MCF 10A (cell line): Measurements from ENCODE around the gene PARP8. TPM values are rescaled to one million over a fixed set of nuclear protein-coding genes. Genes with fewer than 3 reads are reported as not detected.

Experiments
- BruUV-seq: library from RNA; stranded (reverse); fragments of 400-500 nt; replicated peaks from 2 replicates; lab custom pipeline; 2021; lab: Mats Ljungman, UMichigan
- CTCF ChIA-PET: fragments of 300-600 bp; sonication (Branson Sonifier 250); formaldehyde crosslinking; extraction: SDS; loops from one replicate; lab custom pipeline; 2021; ENCODE audit warnings: antibody characterized with exemption, inconsistent platforms; lab: Yijun Ruan, JAX
- POLR2A ChIA-PET: fragments of 300-600, 350-650 bp; sonication (Branson Sonifier 250); formaldehyde crosslinking; extraction: SDS; loops from one replicate; lab custom pipeline; 2020; ENCODE audit warnings: antibody characterized with exemption, inconsistent platforms; lab: Yijun Ruan, JAX
- DNase-seq: peaks from one replicate; pipeline ENCODE4 v3.0.0-alpha.2; 2018; ENCODE audit not compliant: unreplicated experiment
- H3K27ac Mint-ChIP-seq: one replicate; pipeline ENCODE4 v1.8.0; 2022; ENCODE audit warnings: mild to moderate bottlenecking, low read depth, mixed read lengths; ENCODE audit not compliant: unreplicated experiment
- H3K27me3 Mint-ChIP-seq: one replicate; pipeline ENCODE4 v1.8.0; 2022; ENCODE audit warnings: mixed read lengths; ENCODE audit not compliant: insufficient read depth, unreplicated experiment
- H3K36me3 Mint-ChIP-seq: one replicate; pipeline ENCODE4 v1.8.0; 2022; ENCODE audit warnings: mild to moderate bottlenecking, moderate library complexity, mixed read lengths; ENCODE audit not compliant: insufficient read depth, unreplicated experiment
- H3K4me1 Mint-ChIP-seq: one replicate; pipeline ENCODE4 v1.8.0; 2022; ENCODE audit warnings: mixed read lengths; ENCODE audit not compliant: insufficient read depth, unreplicated experiment
- H3K4me3 Mint-ChIP-seq: one replicate; pipeline ENCODE4 v1.8.0; 2022; ENCODE audit warnings: mild to moderate bottlenecking, moderate library complexity, mixed read lengths; ENCODE audit not compliant: unreplicated experiment
- H3K9me3 Mint-ChIP-seq: one replicate; pipeline ENCODE4 v1.8.0; 2022; ENCODE audit warnings: mixed read lengths; ENCODE audit not compliant: unreplicated experiment
- CTCF ChIP-seq: fragments of 200-600 bp; IDR thresholded peaks from one replicate; pipeline ENCODE4 v1.8.0; 2022; ENCODE audit warnings: antibody characterized with exemption, mild to moderate bottlenecking; ENCODE audit not compliant: unreplicated experiment
- intact Hi-C: fragments of 100-400 bp; cut with micrococcal nuclease; formaldehyde crosslinking; loops from 2 replicates; pipeline ENCODE4 v1.14.1; 2022
- total RNA-seq: library from RNA; stranded (reverse); gene quantifications from 2 replicates; pipeline ENCODE4 v1.2.3, GENCODE V29; 2022

The PARP8 gene
- total RNA-seq, 1 experiment from 2014 or later: 31.2 TPM

DNA sequence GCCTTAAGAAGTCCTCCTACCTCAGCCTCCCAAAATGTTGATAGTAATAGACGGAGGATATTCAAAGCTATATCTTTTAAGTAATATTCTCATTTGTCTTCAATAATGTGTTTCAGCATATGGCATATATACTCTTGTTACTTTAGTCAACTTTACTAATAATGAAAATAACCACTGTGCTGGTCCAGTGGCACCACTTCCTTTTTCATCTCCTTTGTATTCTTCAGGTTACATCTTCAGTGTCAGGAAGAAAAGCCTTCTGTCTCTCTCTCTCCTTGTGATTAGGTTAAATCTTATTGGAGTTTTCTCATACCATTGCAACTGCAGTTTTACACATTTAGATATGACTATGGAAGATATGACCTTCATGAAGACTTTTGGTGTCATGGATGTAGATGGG lies 31.3 kb downstream of the PARP8 start:
- peaks cover 4% of the 10 kb centered on the region for H3K36me3 Mint-ChIP-seq
- intact Hi-C loops: no loop called here
- no peaks in the 10 kb centered on the region for H3K27me3 Mint-ChIP-seq
- no peak for DNase-seq
- peaks cover 9% of the 10 kb centered on the region for H3K4me1 Mint-ChIP-seq
- H3K27ac Mint-ChIP-seq: no peak overlapping the region
- TF ChIP-seq CTCF: no peak
- H3K9me3 Mint-ChIP-seq: no peaks in the 10 kb centered on the region
- ChIA-PET CTCF (no interaction called here), POLR2A (no interaction called here)
- no TSS peak for BruUV-seq
- no peak overlapping the region for H3K4me3 Mint-ChIP-seq

- ChIA-PET CTCF (interaction anchor here (0.9 to 1.6 kb wide), 3 partner anchors 11 to 28 kb away, joined by 3 to 7 read pairs (median 4); no protein-coding TSS in a partner anchor), POLR2A (no interaction called here)
- Mint-ChIP-seq H3K27me3 (no peaks in the 10 kb centered on the region), H3K36me3 (peaks cover 4% of the 10 kb centered on the region), H3K4me3 (no peak overlapping the region), H3K9me3 (no peaks in the 10 kb centered on the region), H3K4me1 (peaks cover 11% of the 10 kb centered on the region), H3K27ac (no peak overlapping the region)
- intact Hi-C loops: no loop called here
- no TSS peak for BruUV-seq
- peak; percentile 2 for DNase-seq
- no peak for TF ChIP-seq CTCF
These were observed 33.3 kb downstream of the PARP8 start for GRCh38 chr5:50699737-50700136.

- Mint-ChIP-seq H3K9me3 (no peaks in the 10 kb centered on the region), H3K36me3 (peaks cover 4% of the 10 kb centered on the region), H3K27ac (peak overlapping the region; percentile 32), H3K4me1 (peaks cover 11% of the 10 kb centered on the region), H3K27me3 (no peaks in the 10 kb centered on the region), H3K4me3 (no peak overlapping the region)
- intact Hi-C loops: no loop called here
- ChIA-PET POLR2A (no interaction called here), CTCF (no interaction called here)
- DNase-seq: no peak
- no peak for TF ChIP-seq CTCF
- no TSS peak for BruUV-seq
These were observed 34.3 kb downstream of the PARP8 start for GRCh38 chr5:50700706-50701105.

DNA sequence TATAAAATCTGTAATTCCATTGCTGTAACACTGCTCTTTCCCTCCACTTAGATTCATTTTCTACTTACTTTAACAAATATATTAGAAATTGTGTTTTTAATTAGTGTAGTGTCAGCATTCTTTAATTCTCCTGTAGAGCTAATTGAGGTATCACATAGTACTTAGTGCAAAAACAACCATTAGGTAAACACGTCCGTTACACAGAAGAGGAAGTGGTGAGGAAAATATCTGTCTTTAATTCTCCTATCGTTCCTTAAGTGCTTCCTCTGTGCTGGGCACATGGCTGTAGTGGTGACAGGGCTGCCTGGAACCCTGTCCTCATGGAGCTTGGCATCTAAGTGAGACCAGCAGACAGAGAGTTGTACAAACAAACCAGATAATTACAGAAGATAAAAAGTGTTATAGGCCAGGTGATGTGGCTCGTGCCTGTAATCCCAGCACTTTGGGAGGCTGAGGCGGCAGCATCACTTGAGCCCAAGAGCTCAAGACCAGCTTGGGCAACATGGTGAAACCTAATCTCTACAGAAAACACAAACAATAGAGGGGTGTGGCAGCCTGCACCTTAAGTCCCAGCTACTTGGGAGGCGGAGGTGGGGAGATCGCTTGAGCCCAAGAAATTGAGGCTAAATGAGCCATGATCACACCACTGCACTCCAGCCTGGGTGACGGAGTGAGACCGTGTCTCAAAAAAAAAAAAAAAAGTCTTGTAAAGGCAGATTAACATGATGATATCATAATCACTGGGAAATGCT lies 36.4 kb downstream of the PARP8 start:
- TF ChIP-seq CTCF: no peak
- DNase-seq: no peak
- BruUV-seq: no TSS peak
- Mint-ChIP-seq H3K27ac (no peak overlapping the region), H3K4me3 (no peak overlapping the region), H3K4me1 (peaks cover 10% of the 10 kb centered on the region), H3K36me3 (peaks cover 4% of the 10 kb centered on the region), H3K9me3 (no peaks in the 10 kb centered on the region), H3K27me3 (no peaks in the 10 kb centered on the region)
- ChIA-PET POLR2A (no interaction called here), CTCF (interaction anchor here (1.0 kb wide), 1 partner anchor 23 kb away, joined by 5 read pairs; no protein-coding TSS in a partner anchor)
- intact Hi-C loops: no loop called here
